ENCODE measurements around the gene CDK18.

Gene CDK18

DNA sequence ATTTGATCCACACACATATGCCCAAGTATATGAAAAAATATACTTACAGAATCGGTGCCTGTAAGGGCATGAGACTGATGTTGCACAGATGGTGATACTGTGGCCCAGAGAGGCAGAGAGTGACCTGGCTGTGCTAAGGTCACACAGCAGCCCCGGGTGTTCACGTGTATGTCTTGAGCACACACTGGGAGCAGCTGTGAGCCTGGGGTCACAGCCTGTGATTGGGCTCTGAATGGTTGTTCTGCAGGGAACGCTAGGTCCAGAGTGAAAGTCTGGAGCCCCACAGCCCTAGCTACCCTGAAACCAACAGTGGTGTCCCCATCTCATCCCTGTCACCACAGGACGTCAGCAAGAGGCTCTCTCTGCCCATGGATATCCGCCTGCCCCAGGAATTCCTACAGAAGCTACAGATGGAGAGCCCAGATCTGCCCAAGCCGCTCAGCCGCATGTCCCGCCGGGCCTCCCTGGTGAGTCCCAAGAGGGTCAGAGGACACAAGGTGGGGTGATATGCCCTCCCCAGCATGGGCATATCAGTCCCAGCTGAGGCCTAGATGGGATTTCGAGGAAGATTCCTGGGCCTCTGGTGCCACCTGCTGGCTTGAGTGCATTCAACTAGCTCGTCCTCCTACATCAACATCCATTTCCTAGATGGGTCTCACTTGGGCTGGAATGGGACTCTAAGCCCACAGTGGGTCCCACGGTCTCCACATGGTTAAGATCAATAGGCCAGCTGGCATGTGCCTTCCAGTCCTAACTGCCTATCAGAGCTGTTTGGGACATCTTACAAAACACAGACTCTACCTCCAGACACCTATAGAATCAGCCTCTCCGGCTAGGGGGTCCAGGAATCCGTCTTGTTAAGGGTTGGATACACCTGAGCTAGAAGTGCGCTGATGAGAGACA, 19.7 kb downstream of the CDK18 start:
- DNase-seq (ENCODE audit: low read depth in 2 of 2): peak; percentile 60 to 67

DNA sequence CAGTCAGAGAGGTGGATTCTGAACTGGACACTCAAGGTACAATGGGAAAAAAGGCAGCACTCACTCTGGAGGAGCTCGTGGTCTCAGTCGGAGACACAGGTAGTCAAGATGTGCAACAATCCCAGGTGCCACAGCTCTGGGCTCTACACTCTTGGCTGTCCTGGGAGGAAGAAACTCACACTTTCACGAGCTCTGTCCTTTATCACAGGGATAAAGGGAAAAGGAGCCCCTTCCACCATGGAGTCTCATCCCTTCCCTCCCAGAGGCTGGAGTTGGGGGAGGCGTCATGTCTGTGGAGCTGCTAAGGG, 20.3 kb downstream of the CDK18 start:
- DNase-seq (ENCODE audit: low read depth in 2 of 2): no peak

DNA sequence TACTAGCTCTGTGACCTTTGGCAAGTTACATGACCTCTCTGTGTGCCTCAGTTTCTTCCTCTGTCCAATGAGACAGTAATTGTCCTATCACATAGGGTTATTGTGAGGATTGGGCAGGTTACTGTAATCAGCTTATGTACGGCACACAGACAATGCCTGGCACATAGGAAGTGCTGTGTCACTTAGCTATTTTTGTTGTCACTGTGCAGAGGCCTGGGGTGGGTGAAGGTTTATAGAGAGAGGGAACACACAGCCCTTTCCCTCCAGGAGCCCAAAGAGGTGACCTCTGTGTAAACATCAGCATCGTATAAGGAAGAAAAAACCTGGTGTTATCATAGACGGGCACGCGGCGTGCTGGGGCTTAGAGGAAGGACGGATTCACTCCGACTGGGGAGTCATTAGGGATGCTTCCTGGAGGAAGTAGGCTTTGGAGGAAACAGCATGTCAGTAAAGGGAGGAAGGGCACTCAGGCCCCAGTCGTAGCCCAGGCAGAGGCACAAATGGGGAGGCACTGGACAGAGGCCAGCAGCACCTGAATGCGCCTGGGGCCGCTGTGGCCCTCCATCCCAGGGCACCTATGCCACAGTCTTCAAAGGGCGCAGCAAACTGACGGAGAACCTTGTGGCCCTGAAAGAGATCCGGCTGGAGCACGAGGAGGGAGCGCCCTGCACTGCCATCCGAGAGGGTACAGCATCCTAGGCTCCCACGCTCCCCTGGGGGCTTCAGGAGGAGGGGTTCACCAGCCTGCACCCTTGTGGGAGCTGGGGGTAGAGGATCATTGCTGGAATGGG, 21.2 kb downstream of the CDK18 start:
- no peak for DNase-seq (ENCODE audit: low read depth in 2 of 2)

DNA sequence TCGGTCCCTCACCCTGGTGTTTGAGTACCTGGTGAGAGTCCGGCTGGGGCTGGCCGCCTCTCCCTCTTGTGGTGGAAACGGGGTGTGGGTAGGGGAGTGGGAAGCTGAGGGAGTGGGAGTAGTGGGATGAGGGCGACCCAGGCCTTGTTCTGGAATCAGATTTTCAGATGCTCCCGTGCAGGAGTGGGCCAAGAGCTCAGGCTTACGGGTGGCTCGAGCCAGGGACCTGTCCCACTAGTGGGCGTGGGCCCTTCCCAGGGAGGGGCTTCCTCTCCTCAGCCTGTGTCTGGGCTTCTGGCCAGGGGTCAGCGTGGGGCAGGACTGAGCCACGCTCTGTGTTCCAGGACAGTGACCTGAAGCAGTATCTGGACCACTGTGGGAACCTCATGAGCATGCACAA, 22.0 kb downstream of the CDK18 start:
- DNase-seq (ENCODE audit: low read depth in 2 of 2): no peak

DNA sequence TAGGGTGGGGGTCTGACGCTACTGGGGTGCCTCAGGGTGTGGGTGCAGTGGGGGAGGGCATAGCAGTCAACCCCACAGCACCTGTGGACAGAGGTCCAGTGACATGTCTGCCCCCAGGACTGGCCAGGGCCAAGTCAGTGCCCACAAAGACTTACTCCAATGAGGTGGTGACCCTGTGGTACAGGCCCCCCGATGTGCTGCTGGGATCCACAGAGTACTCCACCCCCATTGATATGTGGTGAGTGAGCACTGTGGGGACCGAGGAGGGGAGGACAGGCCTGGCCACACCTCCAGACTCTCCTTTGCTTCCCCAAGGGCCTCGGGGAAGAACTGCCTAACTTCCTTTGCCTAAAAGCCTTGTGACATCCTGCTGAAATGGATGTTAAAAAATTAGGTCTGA, 23.5 kb downstream of the CDK18 start:
- DNase-seq (ENCODE audit: low read depth in 2 of 2): no peak

DNA sequence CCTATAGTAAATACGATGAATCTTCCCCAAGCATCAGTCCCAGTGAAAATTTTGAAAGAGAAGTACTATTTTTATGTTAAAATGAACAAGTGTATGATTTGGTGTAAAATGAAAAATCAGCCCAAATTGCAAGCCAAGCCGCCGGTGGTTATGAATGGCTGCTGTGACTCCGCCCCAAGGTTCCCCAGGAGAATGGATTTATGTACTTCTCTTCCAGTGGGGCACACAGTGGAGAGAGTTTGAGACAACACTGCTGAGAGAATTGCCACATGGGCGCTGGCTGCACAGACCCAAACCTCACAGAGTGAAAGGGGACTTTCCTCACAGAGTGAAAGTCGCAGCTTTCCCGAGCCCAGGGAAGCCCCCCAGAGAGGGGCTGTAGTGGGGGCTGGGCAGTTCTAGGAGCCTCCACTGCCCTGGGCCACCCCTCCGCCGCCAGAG, 24.0 kb downstream of the CDK18 start:
- no peak for DNase-seq (ENCODE audit: low read depth in 2 of 2)

DNA sequence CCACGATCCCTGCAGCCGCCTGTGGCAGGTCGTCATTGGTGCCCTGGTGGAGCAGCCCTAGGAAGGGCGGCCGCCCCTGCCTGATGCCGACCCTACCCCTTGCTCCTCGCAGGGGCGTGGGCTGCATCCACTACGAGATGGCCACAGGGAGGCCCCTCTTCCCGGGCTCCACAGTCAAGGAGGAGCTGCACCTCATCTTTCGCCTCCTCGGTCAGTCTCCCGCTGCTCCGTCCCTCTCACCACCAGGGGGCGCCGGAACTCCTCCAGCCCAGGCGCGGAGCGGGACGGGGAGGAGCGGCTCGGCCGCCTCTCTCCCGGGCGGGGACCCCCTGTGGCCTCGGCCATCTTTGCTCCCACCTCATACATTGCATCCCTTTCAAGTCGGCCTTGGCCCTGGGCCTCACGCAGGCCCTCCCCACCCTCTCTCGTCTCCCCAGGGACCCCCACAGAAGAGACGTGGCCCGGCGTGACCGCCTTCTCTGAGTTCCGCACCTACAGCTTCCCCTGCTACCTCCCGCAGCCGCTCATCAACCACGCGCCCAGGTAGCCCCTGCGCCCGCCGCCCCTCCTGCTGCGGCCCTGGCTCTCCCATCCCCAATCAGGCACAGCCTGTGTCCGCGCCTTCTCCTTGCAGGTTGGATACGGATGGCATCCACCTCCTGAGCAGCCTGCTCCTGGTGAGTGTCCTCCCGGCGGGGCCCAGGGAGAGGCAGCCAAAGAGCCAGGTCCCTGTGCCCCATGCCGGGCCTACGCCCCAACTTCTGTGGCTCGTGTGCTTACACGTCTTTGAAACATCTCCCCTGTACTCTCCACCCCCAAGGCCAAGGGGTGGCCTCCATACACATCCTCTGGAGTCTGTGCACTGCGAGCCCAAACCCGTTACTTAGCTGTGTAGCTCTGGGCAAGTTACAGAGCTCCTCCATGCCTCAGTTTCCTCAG, 24.7 kb downstream of the CDK18 start:
- peak; percentile 78 to 91 for DNase-seq (ENCODE audit: low read depth in 2 of 2)

DNA sequence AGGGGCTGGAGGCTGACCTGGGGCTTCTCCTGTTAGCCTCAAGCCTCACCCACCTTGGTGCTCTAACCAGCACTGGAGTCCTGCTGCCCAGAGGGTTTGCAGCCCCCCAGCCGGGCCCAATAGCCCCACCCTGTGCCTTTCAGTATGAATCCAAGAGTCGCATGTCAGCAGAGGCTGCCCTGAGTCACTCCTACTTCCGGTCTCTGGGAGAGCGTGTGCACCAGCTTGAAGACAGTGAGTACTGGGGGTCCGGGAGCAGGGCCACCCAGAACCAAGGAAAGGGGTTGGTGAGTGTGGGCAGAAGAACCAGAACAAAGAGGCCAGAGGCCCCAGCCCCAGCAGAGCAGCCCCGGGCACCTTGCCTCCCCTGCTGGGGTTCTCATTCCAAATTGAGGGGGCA, 25.6 kb downstream of the CDK18 start:
- DNase-seq (ENCODE audit: low read depth in 2 of 2): no peak

DNA sequence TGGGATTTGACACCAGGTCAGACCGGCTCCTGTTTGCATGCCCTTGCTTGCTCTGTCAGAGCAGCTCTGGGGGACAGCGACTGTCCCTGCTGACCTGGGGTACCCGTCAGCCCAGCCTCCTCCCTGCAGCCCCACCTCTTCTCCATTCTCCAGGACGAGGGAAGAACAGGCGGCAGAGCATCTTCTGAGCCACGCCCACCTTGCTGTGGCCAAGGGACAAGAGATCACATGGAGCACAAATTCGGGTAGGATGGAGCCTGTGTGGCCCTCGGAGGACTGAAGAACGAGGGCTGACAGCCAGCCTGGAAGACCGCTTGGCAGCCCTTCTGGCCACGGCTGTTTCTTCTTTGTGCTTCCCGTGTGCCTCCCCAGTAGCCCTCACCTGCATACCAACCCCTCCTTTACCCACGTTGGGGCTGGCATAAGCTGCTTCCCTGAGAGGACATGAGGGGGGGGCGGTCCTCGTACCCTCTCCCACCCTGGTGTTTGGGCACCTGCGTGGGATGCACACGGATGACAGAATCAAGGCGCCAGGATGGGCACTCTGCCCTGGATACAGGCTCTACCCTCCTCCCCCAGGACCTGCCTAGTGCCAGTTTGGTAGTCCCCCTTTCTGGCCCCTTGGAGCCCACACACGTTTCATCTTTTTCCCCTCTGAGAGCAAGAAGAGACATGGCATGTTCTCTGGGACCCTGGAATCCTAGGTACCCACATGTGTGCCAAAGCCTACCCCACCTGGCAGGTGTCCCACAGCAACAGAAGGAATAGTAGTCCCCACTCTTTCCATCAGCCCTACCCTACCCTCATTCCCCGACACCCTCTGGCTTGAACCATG, 26.9 kb downstream of the CDK18 start:
- DNase-seq (ENCODE audit: low read depth in 2 of 2): no peak

DNA sequence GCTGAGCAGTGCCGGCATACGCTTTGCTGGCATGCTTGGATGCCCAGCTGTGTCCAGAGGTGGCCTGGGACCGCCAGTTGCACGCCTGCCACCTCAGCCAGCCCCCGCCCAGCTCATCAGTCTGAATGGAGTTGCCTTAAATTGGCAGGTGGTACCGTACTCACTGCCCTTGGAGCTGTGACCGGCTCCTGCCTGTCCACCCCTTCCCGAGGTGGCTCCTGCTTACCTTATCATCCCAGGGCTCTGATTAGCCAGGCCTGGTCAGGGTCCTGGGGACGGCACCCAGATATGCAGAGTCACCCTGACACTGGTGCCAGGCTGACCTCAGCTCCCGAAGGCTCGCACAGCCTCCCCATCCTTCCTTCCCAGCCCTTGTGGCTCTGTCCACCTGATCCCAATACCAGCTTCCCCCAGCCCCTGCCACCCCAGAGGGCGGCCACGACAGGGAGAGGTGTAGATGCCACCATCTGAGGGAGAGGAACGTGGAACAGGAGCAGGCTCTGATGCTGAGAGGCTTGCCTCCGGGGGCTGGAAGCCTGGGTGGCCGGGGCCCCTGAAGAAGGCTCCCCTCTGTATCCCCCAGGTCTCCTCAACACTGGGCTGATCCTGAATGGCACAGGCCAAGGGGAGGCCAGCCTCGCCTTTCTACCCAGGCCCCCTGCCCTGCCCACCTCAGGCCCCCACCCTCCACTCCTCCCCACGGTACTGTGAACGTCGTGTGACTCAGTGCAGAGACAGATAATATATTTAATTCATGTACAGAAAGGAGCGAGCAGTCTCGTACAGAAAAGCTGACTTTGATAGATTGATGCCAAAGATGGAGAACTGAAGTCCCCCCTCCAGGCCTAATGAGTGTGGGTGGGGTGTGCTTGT, 27.8 kb downstream of the CDK18 start:
- no peak for DNase-seq (ENCODE audit: low read depth in 2 of 2)

DNA sequence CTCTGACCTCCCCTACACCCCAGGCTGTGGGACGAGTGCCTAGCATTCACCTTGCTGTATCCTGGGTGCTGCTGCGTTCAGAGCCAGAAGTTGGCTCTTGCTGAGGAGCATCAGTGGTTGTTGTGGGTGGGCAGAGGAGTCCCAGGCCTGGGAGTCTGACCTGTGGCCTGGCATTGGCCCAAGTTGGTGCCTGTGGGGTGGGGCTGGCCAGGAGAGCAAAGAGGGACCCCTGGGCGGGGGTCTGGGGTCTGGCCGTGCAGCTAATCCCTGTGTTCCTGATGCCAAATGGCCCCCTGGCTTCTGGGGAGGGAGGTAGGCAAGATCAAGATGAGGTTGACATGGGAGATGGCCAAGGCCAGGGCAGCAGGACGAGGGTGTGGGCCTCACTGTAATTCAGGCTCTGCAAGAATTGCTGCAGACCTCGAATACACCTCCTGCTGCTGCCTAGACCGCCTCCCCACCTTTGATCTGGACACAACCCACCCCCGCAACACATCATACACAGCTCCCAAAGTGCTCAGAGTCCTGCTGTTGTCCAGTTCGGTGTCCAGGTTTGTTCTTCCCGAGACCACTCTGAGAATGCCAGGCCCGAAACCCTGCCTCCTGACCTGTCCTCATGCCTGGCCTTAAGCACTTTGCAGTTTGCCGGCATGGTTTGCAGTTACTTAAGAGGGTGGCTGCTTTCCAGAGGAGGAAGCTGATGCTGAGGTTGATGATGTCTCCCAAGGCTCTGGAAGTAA, 28.7 kb downstream of the CDK18 start:
- DNase-seq (ENCODE audit: low read depth in 2 of 2): no peak

DNA sequence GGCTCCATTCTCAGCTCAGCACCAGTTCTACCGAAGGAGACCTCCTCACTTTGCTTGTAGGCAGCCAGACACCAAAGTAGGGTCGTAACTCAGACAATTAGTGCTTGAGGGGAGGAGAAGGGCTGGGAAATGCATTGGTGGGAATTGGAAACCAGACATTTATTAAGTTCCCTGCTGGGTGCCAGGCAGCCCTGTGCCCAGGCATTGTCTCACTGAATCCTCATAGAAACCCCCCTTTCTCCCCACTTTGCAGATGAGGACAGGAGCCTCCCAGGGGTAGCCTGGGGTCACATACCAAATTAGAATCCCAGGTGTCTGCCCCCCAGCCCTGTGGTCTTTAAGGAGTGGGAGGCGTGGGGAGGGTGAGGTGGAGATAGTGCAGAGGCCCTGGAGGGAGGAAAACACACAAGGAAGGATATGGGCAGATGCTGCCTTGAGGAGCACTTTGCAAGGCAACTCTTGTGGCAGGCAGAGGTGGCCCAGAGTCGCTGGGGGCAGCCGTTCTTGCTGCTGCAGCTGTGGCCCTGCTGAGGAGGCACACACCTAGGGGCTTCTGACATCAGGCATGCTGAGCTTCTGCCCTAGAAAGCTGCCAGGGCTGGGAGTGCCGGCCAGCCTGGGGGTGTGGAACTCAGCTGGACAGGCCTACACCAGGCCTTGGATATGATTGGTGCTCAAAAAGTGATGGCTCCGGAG, 29.4 kb downstream of the CDK18 start:
- DNase-seq (ENCODE audit: low read depth in 2 of 2): no peak

DNA sequence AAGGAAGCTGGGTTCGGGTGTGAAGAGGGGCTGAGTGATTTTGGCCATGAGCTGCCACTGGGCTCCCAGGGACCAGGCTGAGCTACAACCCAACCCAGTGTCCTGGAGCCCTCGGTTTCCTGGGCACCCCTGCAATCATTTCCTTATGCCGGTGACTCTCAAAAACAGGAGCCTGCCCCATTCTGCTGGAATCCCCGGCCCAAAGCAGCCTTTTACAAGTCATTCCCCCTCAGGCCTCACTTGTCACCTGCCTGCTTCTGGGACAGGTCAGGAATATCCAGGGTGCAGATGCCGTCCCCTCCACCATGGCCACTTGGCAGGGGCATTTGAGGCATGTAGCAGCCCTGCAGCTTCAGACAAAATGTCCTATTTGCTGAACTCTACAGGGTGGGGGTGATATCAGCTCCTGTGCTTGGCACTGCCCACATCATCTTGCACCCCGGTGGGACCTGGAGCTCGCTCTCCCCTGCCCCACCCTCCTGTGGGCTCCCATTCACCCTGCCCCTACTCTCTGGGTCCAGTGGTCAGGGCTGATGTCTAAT, 30.0 kb downstream of the CDK18 start:
- DNase-seq (ENCODE audit: low read depth in 2 of 2): no peak

DNA sequence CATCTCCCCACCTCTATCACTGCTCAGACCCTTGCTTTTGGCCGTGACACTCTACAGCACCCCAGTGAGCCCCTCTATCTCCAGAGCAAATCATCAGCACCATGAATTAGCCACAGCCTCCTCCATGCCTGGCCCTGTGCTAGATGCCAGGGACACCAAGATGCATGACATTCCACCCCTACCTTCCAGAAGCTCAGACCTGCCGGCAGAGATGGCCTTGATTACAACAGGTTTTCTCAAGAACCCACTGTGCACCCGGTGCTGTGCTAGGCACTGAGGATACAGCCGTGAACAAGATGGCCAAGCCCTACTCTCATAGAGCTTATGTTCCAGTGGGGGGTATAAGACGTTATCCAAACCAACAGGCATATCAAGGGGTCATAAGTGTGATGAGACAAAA, 30.6 kb downstream of the CDK18 start:
- DNase-seq (ENCODE audit: low read depth in 2 of 2): no peak

DNA sequence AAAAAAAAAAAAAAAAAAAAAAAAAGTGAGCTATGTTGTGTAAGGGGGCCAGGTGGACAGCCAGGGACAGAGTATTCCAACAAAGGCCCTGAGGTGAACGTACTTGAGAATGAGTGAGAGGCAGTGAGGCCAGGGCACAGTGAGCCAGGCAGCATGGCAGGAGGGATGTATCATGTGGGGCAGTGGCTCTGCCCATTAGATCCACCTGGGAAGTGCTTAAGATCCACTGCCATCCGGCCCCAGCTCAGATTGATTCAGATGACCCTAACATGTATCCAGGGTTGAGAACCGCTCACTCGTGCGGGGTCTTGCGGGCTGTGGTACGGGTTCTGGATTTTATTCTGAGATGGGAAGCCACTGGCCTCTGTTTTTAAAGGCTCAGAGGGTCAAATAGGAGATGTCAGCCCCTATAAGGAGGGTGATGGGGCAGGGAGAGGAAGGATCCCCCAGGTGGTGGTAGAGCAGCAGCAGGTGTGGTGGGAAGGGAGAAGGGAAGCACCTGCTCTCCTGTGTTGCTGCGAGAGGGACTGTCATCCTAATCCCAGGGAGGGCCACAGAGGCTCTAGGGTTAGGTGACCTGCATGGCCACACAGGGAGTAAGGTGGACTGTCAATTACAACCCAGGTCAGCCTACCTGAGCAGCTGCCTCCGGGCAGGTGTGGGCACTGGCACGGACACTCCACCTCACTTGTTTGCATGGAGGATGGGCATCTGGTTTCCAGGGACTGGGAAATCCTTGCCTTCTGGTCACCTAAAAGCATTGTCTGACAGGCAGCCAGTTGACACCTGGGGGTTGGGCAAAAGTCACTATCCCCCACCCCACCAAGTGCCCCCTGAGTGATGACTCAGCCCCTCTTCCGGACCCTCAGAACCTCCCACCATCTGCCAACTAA, 31.6 kb downstream of the CDK18 start:
- DNase-seq (ENCODE audit: low read depth in 2 of 2): no peak

DNA sequence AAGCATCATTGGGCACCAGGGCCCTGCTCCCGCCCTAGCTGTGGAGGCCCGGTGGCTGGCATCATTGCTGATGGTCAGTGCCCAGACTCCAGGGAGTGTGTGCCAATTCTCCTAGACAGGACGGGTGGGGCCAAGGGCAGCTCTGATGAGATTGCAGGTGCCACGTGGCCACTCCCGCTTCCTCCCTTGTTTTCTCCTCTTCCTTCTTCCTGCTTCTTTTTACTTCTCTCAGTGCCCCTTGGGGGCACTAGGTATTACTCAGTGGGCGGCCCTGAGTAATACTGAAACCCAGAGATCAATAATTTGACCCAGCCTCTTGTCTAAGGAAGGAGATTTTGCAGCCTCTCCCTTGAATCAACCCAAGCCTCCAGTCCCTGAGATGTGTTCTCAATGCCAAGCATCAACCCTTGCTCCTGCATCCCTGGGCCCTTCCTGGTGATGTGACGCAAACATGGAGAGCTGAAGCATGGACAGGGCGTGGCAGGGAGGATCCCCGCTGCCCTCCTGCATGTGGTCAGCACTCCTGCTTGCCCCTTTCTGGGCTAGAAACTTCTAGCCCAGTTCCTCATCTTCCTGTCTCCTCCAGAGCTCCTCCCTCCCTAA, 32.4 kb downstream of the CDK18 start:
- DNase-seq (ENCODE audit: low read depth in 2 of 2): no peak

DNA sequence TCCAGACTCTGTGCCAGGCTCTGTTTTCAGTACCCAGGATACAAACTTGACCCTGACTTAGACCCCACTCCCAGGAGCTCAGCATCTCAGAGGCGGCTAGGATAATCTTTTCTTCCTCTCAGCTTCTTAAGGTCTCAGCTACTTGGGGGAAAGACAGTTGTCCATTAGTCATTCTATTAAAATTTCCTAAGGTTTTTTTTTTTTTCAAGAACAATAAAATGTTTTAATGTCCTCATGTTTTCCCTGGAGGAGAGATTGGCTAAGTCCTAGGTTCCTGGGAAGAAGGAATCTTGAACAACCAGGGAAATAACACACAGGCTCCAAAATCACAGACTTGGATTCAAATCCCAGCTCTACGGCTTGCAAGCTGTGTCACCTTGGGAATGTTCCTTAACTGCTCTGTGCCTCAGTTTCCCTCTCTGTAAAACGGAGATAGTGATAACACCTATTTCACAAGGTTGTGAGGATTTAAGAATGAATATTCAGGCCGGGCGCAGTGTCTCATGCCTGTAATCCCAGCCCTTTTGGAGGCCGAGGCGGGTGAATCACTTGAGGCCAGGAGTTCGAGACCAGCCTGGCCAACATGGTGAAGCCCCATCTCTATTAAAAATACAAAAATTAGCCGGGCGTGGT, 33.0 kb downstream of the CDK18 start:
- no peak for DNase-seq (ENCODE audit: low read depth in 2 of 2)

Data from stimulated activated CD4-positive, alpha-beta T cell treated with anti-CD3 and anti-CD28 coated beads, Interleukin-4, amount 100 ng/mL, for 48 hours (primary cell).